ENCODE results near the gene CWC27.

The CWC27 gene

DNA sequence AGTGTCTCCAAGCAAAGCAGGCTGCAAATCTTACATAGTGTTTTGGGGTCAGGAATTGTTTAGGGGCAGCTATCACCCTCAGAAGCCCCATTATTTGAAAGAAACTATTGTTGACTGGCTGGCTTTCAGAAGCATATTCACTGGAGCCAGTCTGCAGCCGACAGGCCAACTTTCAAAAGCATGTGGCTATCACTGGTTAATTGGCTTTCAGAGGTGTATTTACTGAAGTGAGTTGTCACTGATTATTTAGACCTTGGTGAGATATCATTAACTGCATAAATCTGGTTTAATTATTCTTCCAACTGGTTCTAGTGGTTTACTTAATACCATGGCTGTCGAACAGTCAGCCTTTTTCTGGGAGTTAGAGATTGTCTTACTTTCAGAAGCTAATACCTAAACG lies 247.0 kb downstream of the CWC27 start:
- H3K4me1 ChIP-seq (ENCODE audit: control insufficient read depth, insufficient read depth, low read length, poor library complexity, severe bottlenecking), result peaks cover 4% of the 10 kb centered on the region
- H3K27ac ChIP-seq (ENCODE audit: insufficient read depth, low read length, poor library complexity, severe bottlenecking), result no peak overlapping the region
- H3K27me3 ChIP-seq (replicated peaks; ENCODE audit: control insufficient read depth, insufficient read depth, low read length, poor library complexity, severe bottlenecking), result no peaks in the 10 kb centered on the region
- H3K9me3 ChIP-seq (ENCODE audit: control insufficient read depth, low read length), result no peaks in the 10 kb centered on the region
- H3K36me3 ChIP-seq (ENCODE audit: control insufficient read depth, insufficient read depth, low read length), result no peaks in the 10 kb centered on the region
- H3K4me3 ChIP-seq (ENCODE audit: insufficient read depth, low read depth, low read length, poor library complexity, severe bottlenecking), result no peak overlapping the region
- no peak for DNase-seq

DNA sequence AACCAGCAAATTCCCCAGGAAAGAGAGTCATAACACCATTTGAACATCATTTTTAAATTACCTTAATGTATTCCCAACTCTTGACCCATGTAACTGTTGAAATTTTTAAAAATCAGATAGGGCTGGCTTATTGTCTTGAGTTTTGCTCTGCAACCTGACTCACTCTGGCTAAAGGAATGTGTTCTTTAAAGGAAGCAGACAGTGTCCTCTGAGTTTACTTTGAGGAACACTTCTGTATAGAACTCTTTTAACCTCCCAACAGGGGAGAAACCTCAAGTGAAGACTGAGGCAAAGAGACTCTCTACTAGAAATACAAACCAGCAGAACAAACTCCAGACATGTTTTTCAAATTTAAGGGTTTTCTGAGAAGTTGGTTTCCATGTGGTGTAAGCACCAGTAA lies 248.9 kb downstream of the CWC27 start:
- Histone ChIP-seq H3K27me3 (replicated peaks; ENCODE audit: control insufficient read depth, insufficient read depth, low read length, poor library complexity, severe bottlenecking) (no peaks in the 10 kb centered on the region), H3K36me3 (ENCODE audit: control insufficient read depth, insufficient read depth, low read length) (no peaks in the 10 kb centered on the region), H3K4me1 (ENCODE audit: control insufficient read depth, insufficient read depth, low read length, poor library complexity, severe bottlenecking) (peaks cover 4% of the 10 kb centered on the region), H3K4me3 (ENCODE audit: insufficient read depth, low read depth, low read length, poor library complexity, severe bottlenecking) (no peak overlapping the region), H3K9me3 (ENCODE audit: control insufficient read depth, low read length) (no peaks in the 10 kb centered on the region), H3K27ac (ENCODE audit: insufficient read depth, low read length, poor library complexity, severe bottlenecking) (no peak overlapping the region)
- DNase-seq, result no peak

DNA sequence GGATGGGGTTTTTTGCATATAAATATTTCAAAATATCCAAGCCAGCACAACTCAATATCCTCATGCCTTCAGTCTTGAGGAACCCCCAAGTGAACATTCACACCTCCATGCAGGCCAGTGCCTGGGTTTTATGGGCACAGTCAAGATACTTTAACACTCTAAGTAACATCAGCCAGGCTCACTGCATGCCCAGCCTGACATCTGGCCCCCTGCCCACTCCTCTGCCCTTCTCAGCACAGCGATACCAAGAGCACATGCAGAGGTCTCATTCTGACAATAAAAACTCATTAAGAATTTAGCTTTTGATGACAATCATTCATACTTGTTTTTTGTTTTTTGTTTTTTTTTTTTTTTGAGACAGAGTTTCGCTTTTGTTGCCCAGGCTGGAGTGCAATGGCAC lies 250.0 kb downstream of the CWC27 start:
- H3K9me3 ChIP-seq (ENCODE audit: control insufficient read depth, low read length), result no peaks in the 10 kb centered on the region
- DNase-seq, result no peak
- H3K4me1 ChIP-seq (ENCODE audit: control insufficient read depth, insufficient read depth, low read length, poor library complexity, severe bottlenecking), result peaks cover 4% of the 10 kb centered on the region
- no peaks in the 10 kb centered on the region for H3K27me3 ChIP-seq (replicated peaks; ENCODE audit: control insufficient read depth, insufficient read depth, low read length, poor library complexity, severe bottlenecking)
- no peak overlapping the region for H3K27ac ChIP-seq (ENCODE audit: insufficient read depth, low read length, poor library complexity, severe bottlenecking)
- H3K4me3 ChIP-seq (ENCODE audit: insufficient read depth, low read depth, low read length, poor library complexity, severe bottlenecking), result no peak overlapping the region
- no peaks in the 10 kb centered on the region for H3K36me3 ChIP-seq (ENCODE audit: control insufficient read depth, insufficient read depth, low read length)

DNA sequence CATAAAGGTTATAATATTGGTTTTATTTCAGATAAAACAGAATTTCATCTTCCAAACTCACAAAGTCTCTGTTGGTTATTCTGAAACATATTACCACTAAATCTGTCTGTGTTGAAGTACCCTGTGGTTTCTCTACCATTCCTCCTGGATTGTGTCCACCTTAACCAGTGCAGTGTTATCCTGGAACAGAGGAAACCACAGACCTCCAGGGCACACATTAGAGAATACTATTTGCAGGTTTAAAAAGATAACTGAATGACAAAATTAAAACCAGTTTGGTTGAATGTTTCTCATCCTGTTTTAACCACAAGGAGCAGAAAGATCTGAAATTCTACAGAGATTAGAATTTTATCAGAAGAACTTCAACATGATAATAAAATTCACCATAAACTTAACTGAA lies 251.8 kb downstream of the CWC27 start:
- no peaks in the 10 kb centered on the region for H3K27me3 ChIP-seq (replicated peaks; ENCODE audit: control insufficient read depth, insufficient read depth, low read length, poor library complexity, severe bottlenecking)
- no peaks in the 10 kb centered on the region for H3K36me3 ChIP-seq (ENCODE audit: control insufficient read depth, insufficient read depth, low read length)
- H3K4me1 ChIP-seq (ENCODE audit: control insufficient read depth, insufficient read depth, low read length, poor library complexity, severe bottlenecking), result peaks cover 4% of the 10 kb centered on the region
- H3K27ac ChIP-seq (ENCODE audit: insufficient read depth, low read length, poor library complexity, severe bottlenecking), result no peak overlapping the region
- no peak overlapping the region for H3K4me3 ChIP-seq (ENCODE audit: insufficient read depth, low read depth, low read length, poor library complexity, severe bottlenecking)
- H3K9me3 ChIP-seq (ENCODE audit: control insufficient read depth, low read length), result no peaks in the 10 kb centered on the region
- DNase-seq, result no peak

DNA sequence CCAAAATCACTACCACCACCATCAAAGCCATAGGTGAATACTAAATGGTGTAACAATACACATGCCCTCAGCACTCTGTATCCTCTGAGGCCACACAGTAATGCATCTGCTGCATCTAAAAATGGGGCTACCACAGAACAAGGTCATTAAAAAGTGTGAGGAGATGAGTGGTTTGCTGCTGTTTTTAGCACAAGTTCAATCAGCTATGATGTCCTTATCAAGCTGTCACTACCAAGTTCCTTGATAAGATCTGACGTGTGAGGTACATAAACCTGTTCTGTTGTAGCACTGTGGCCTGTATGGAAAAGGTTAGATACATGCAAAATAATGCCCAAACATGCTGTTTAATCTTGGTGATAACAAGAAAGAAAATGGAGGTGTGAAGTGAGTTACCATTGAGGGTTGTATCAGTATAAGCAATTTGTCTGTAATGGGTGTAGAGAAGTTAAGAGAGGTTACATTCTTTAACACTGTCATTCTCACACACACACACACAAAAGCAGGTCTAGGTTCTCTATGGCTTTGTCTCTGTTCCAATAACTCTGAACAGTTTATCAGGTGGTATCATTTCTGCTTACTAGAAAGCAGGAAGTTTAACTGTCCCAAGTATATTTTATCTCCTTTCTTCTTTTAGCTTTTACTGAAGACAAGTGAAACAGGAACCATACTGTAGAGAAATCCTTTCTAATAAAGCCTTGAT lies 252.9 kb downstream of the CWC27 start:
- Histone ChIP-seq H3K4me1 (ENCODE audit: control insufficient read depth, insufficient read depth, low read length, poor library complexity, severe bottlenecking) (peaks cover 4% of the 10 kb centered on the region), H3K27ac (ENCODE audit: insufficient read depth, low read length, poor library complexity, severe bottlenecking) (no peak overlapping the region)
- DNase-seq, result no peak

DNA sequence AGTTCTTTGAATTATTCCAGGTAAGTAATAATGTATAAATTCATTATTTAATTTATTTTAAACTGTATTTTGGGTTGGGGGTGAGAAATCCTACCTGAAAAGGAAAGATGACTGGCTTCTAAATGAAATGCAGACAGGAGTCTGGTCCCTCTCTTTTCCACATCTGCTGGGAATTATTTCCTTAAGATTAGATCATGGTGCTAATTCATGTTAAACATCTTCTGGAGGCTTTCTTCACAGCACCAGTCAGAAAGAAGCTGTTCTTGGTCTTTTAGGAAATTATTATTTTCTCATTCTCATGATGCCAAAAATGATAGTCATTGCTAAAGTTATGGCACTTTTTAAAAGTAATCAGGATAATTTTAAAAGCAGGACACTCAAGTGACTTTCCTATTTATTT lies 254.2 kb downstream of the CWC27 start:
- DNase-seq, result no peak
- Histone ChIP-seq H3K36me3 (ENCODE audit: control insufficient read depth, insufficient read depth, low read length) (no peaks in the 10 kb centered on the region), H3K27ac (ENCODE audit: insufficient read depth, low read length, poor library complexity, severe bottlenecking) (no peak overlapping the region), H3K4me3 (ENCODE audit: insufficient read depth, low read depth, low read length, poor library complexity, severe bottlenecking) (no peak overlapping the region), H3K27me3 (replicated peaks; ENCODE audit: control insufficient read depth, insufficient read depth, low read length, poor library complexity, severe bottlenecking) (no peaks in the 10 kb centered on the region), H3K4me1 (ENCODE audit: control insufficient read depth, insufficient read depth, low read length, poor library complexity, severe bottlenecking) (peaks cover 4% of the 10 kb centered on the region), H3K9me3 (ENCODE audit: control insufficient read depth, low read length) (no peaks in the 10 kb centered on the region)

More for the DNA sequence above, 252.9 kb downstream of the CWC27 start:
- no peaks in the 10 kb centered on the region for H3K27me3 ChIP-seq (replicated peaks; ENCODE audit: control insufficient read depth, insufficient read depth, low read length, poor library complexity, severe bottlenecking)
- H3K9me3 ChIP-seq (ENCODE audit: control insufficient read depth, low read length), result no peaks in the 10 kb centered on the region
- H3K36me3 ChIP-seq (ENCODE audit: control insufficient read depth, insufficient read depth, low read length), result no peaks in the 10 kb centered on the region
- H3K4me3 ChIP-seq (ENCODE audit: insufficient read depth, low read depth, low read length, poor library complexity, severe bottlenecking), result no peak overlapping the region

DNA sequence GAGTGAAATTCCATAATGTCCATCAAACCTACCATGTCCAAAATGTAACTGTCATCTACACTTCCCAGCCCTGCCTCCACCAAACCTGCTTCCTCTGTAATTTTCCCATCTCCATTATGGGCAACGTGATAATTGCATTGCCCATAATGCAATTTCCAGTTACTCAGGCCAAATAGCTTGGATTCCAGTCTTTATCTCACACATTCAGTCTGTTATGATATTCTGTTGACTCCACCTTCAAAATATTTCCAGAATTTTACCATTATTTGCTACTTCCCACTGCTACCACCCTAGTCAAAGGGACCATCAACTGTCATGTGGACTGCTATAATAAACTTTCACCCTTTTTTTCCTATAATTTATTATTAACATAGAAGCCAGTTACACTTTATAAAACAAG lies 256.0 kb downstream of the CWC27 start:
- DNase-seq, result no peak
- Histone ChIP-seq H3K27me3 (replicated peaks; ENCODE audit: control insufficient read depth, insufficient read depth, low read length, poor library complexity, severe bottlenecking) (no peaks in the 10 kb centered on the region), H3K27ac (ENCODE audit: insufficient read depth, low read length, poor library complexity, severe bottlenecking) (no peak overlapping the region), H3K4me3 (ENCODE audit: insufficient read depth, low read depth, low read length, poor library complexity, severe bottlenecking) (no peak overlapping the region), H3K9me3 (ENCODE audit: control insufficient read depth, low read length) (no peaks in the 10 kb centered on the region), H3K36me3 (ENCODE audit: control insufficient read depth, insufficient read depth, low read length) (no peaks in the 10 kb centered on the region), H3K4me1 (ENCODE audit: control insufficient read depth, insufficient read depth, low read length, poor library complexity, severe bottlenecking) (peaks cover 4% of the 10 kb centered on the region)

DNA sequence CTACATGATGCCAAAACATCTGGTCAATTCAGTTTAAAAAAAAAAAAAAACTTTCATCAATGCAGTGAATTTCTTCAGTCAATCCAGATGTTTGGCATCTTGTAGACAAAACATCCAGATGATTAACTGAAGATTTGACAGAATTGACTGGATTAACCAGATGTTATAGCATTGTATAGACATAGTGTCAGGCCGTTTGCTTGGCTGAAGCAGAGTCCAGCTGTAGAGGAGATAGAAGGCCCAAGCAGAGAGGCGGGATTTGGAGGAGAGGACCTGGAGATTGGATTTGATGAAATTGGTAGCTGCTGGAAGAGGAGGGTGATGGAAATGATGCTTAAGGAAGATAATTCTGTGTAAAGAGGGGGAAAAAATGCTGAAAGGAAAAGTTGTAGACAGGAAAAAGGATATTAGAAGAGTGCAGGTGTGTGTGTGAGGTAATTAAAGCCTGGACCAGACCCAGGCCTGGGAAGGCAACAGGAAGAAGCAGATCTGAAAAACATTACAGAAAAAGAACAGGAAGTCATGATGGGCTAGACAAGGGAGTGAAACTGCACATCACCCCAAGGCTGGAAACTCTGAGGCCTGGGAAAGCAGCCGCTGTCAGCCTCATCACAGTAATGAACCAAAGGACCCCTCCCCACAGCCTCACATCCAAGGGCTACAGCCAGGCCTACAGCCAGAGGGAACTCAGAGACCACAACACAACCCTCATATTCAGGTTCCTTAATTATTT lies 258.3 kb downstream of the CWC27 start:
- H3K27ac ChIP-seq (ENCODE audit: insufficient read depth, low read length, poor library complexity, severe bottlenecking), result no peak overlapping the region
- no peaks in the 10 kb centered on the region for H3K9me3 ChIP-seq (ENCODE audit: control insufficient read depth, low read length)
- H3K36me3 ChIP-seq (ENCODE audit: control insufficient read depth, insufficient read depth, low read length), result no peaks in the 10 kb centered on the region
- H3K27me3 ChIP-seq (replicated peaks; ENCODE audit: control insufficient read depth, insufficient read depth, low read length, poor library complexity, severe bottlenecking), result no peaks in the 10 kb centered on the region
- DNase-seq, result no peak
- H3K4me1 ChIP-seq (ENCODE audit: control insufficient read depth, insufficient read depth, low read length, poor library complexity, severe bottlenecking), result no peaks in the 10 kb centered on the region
- no peak overlapping the region for H3K4me3 ChIP-seq (ENCODE audit: insufficient read depth, low read depth, low read length, poor library complexity, severe bottlenecking)

DNA sequence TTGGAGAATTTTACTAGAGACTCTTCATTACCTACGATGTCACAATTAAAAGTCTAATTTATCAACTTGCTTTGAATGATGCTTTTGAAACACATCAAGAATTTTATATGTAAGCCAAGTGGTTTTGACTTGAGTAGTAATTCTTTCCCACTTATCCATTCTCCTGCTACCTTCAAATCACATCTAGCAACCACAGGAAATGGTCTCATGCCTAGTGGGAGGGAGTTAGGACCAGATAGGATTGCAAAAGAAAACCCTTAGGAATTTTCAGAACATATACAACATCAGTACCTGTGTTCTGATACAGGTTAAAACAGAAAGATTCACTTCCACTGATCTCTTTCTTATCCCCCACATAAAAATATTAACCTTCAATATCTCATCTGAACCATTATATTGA lies 260.4 kb downstream of the CWC27 start:
- H3K36me3 ChIP-seq (ENCODE audit: control insufficient read depth, insufficient read depth, low read length), result no peaks in the 10 kb centered on the region
- H3K27me3 ChIP-seq (replicated peaks; ENCODE audit: control insufficient read depth, insufficient read depth, low read length, poor library complexity, severe bottlenecking), result no peaks in the 10 kb centered on the region
- H3K4me1 ChIP-seq (ENCODE audit: control insufficient read depth, insufficient read depth, low read length, poor library complexity, severe bottlenecking), result no peaks in the 10 kb centered on the region
- H3K9me3 ChIP-seq (ENCODE audit: control insufficient read depth, low read length), result no peaks in the 10 kb centered on the region
- no peak overlapping the region for H3K4me3 ChIP-seq (ENCODE audit: insufficient read depth, low read depth, low read length, poor library complexity, severe bottlenecking)
- H3K27ac ChIP-seq (ENCODE audit: insufficient read depth, low read length, poor library complexity, severe bottlenecking), result no peak overlapping the region
- no peak for DNase-seq

DNA sequence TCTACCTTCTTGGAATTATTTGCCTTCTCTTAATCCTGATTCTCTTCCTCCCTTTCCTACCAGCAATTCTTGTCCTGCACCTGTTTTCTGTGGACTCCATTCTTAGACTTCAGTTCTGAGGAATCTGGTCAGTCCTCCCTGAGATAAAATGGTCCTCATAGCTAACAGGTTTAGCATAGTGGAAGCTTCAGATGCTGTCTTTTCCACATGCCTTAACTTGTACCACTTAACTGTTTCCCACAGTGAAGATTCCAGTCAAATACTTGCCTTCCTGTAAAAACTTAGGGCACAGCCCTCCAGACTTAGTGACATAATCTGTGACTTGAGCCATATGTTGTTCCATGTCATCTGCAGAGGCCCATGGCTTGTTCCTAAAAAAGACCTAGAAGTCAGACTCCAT lies 261.3 kb downstream of the CWC27 start:
- Histone ChIP-seq H3K36me3 (ENCODE audit: control insufficient read depth, insufficient read depth, low read length) (no peaks in the 10 kb centered on the region), H3K4me3 (ENCODE audit: insufficient read depth, low read depth, low read length, poor library complexity, severe bottlenecking) (no peak overlapping the region), H3K9me3 (ENCODE audit: control insufficient read depth, low read length) (no peaks in the 10 kb centered on the region), H3K27ac (ENCODE audit: insufficient read depth, low read length, poor library complexity, severe bottlenecking) (no peak overlapping the region), H3K4me1 (ENCODE audit: control insufficient read depth, insufficient read depth, low read length, poor library complexity, severe bottlenecking) (no peaks in the 10 kb centered on the region), H3K27me3 (replicated peaks; ENCODE audit: control insufficient read depth, insufficient read depth, low read length, poor library complexity, severe bottlenecking) (no peaks in the 10 kb centered on the region)
- no peak for DNase-seq
